Upper lobe of right lung (tissue), 1 donor: ENCODE results near the gene PLCB4. TPM values are rescaled to one million over a fixed set of nuclear protein-coding genes. Genes with fewer than 3 reads are reported as not detected.

Source experiments
- ATAC-seq: fragments of 200-7000 bp; cut with Tn5 transposase; one replicate; pipeline ENCODE4 v1.9.1; 2020; ENCODE audit warnings: mild to moderate bottlenecking, moderate library complexity
- DNase-seq: peaks from one replicate; pipeline ENCODE4 v3.0.0-alpha.2; 2020
- H3K27ac ChIP-seq: fragments of 200-600 bp; one replicate; pipeline ENCODE4 v1.8.0; 2022
- H3K27me3 ChIP-seq: fragments of 200-600 bp; one replicate; pipeline ENCODE4 v1.8.0; 2022; ENCODE audit warnings: mild to moderate bottlenecking
- H3K36me3 ChIP-seq: fragments of 200-600 bp; one replicate; pipeline ENCODE4 v1.8.0; 2022
- H3K4me1 ChIP-seq: fragments of 200-600 bp; one replicate; pipeline ENCODE4 v1.8.0; 2022
- H3K4me3 ChIP-seq: fragments of 200-600 bp; one replicate; pipeline ENCODE4 v1.8.0; 2022; ENCODE audit warnings: mild to moderate bottlenecking
- H3K9me3 ChIP-seq: fragments of 200-600 bp; one replicate; pipeline ENCODE4 v1.8.0; 2022
- intact Hi-C: fragments of 100-400 bp; cut with DNase I; formaldehyde crosslinking; loops from one replicate; pipeline ENCODE4 v1.11.0; 2022
- total RNA-seq: library from RNA; stranded (reverse); fragmentation: NEBNext Ultra II Directional; extraction: Animal tissue kit (Norgen Biotek cat#: 25700); gene quantifications from one replicate; pipeline ENCODE4 v1.2.1, GENCODE V29; 2021
- TF ChIP-seq, protein P1 (sequence below): fragments of 200-600 bp; IDR thresholded peaks from one replicate; pipeline ENCODE4 v1.8.0; 2022; ENCODE audit warnings: antibody characterized with exemption
- donor health status: DM: no; HTN: yes; CAD: no; lungs with severe emphysema.

Gene PLCB4
- total RNA-seq, 1 donor from 2014 or later: 7.9 TPM

DNA sequence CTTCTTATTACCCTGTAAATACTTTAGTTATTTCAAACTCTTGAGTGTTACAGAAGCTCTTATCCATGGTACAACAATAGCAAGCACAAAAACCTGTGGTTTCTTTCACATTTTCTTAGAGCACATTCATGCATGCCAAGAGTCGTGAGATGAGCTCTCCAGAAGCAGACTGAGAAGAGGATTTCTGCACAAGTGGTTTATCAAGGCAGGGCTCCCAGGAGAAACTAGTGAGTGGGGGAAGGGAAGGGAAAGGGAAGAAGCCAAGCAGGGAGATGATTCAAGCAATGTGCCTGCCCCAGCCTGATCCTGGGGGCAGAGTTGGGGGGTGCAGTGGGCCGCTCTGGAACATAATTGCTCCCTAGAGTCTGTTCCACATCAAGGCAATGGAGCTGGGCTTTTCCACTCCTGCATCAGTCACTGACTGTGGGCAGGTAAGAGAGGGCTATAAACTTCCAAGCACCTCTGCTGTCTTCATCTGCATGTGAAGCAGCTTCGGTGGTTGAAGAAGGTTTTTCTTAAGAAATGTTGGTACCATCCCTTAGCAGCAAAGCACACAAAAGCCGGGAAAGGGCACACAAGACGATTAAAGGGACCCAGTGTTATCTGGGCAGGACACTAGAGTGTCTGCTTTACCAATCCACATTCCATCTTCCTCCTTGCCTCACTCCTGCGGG is 152.1 kb downstream of the PLCB4 start:
- intact Hi-C loops: no loop called here
- ATAC-seq: no peak

DNA sequence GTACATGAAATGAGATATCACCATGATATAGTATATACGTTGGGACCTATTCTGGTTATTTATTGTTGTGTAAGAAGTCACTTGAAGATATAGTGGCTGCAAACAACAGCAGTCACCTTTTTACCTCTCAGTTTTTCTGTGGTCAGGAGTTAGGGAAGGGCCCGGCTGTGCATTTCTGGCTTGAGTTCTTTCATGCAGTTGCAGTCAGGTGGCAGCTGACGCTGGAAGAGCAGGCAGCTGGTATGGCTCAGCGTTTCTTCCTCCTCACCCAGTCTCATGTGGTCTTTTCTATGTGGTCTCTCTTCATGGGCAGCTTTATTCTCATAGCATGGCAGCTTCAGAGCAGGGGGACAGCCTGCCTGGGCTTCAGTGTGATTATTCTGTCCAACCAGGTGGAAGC is 154.4 kb downstream of the PLCB4 start:
- H3K9me3 ChIP-seq: no peaks in the 10 kb centered on the region
- H3K4me3 ChIP-seq: no peak overlapping the region
- no peak for DNase-seq
- no peaks in the 10 kb centered on the region for H3K36me3 ChIP-seq
- TF ChIP-seq, protein P1, sequence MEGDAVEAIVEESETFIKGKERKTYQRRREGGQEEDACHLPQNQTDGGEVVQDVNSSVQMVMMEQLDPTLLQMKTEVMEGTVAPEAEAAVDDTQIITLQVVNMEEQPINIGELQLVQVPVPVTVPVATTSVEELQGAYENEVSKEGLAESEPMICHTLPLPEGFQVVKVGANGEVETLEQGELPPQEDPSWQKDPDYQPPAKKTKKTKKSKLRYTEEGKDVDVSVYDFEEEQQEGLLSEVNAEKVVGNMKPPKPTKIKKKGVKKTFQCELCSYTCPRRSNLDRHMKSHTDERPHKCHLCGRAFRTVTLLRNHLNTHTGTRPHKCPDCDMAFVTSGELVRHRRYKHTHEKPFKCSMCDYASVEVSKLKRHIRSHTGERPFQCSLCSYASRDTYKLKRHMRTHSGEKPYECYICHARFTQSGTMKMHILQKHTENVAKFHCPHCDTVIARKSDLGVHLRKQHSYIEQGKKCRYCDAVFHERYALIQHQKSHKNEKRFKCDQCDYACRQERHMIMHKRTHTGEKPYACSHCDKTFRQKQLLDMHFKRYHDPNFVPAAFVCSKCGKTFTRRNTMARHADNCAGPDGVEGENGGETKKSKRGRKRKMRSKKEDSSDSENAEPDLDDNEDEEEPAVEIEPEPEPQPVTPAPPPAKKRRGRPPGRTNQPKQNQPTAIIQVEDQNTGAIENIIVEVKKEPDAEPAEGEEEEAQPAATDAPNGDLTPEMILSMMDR: no peak
- H3K27me3 ChIP-seq: no peaks in the 10 kb centered on the region
- intact Hi-C loops: no loop called here
- no peaks in the 10 kb centered on the region for H3K4me1 ChIP-seq
- no peak for ATAC-seq
- H3K27ac ChIP-seq: no peak overlapping the region

More for the DNA sequence above, 152.1 kb downstream of the PLCB4 start:
- Histone ChIP-seq H3K4me3 (no peak overlapping the region), H3K27me3 (no peaks in the 10 kb centered on the region), H3K4me1 (no peaks in the 10 kb centered on the region), H3K27ac (no peak overlapping the region), H3K36me3 (no peaks in the 10 kb centered on the region), H3K9me3 (no peaks in the 10 kb centered on the region)
- TF ChIP-seq, protein P1: no peak
- DNase-seq: no peak

DNA sequence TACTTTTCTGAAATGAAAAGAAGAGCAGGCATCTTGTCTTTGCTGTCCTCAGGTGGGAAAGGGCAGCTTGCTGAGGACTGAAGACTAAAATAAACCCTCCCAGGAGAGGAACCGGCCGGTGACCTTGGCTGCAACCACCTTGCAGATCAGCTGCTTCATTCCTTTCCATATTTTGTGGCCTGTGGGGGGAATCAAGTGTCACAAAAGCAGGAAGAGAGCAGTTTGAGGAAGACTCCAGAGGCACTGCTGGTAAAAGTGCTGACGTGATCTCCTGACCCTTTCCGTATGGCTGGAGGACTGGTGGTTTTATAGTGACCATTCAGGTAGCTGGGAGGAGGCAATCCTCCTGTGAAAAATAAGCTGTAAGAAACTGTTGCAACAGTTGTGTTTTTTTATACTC is 157.0 kb downstream of the PLCB4 start:
- intact Hi-C loops: no loop called here
- DNase-seq: no peak
- H3K4me3 ChIP-seq: no peak overlapping the region

DNA sequence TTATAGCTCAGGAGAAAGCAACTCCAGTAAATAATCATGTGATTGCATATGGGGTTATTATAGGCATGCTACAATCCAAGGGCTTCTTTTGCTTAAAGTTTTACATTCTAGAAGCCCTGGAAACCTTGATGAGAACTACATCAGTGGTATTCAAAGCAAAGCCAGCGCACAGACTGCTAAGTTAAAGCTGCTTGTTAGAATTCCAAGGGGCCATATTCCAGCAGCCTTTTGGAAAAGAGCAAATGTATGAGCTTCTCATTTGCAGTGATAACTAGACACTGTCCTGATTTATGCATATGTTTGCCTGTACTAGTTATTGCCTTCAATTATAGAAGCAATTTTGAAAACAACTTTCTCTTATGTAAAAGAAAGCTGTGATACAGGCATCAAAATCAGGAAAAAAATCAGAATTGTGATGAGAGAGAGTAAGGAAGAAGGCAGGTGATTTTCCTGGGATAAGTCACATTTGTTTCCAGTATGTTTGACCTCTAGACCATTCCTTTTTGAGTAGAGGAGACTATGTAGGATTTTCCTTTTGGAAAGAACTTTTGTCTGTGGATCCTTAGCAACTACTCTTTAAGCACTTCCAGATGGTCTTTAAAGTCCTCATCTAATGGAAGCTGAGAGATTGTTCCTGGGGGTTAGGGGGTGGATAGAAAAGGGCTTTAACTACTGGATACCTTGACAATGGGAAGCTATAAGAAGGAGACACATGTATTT is 159.2 kb downstream of the PLCB4 start:
- Histone ChIP-seq H3K36me3 (no peaks in the 10 kb centered on the region), H3K27me3 (no peaks in the 10 kb centered on the region), H3K4me1 (peaks cover 4% of the 10 kb centered on the region), H3K9me3 (no peaks in the 10 kb centered on the region), H3K27ac (no peak overlapping the region), H3K4me3 (no peak overlapping the region)
- DNase-seq (no peak), ATAC-seq (no peak)
- TF ChIP-seq, protein P1: no peak
- intact Hi-C loops: no loop called here

More for the DNA sequence above, 157.0 kb downstream of the PLCB4 start:
- Histone ChIP-seq H3K36me3 (no peaks in the 10 kb centered on the region), H3K27me3 (no peaks in the 10 kb centered on the region), H3K27ac (no peak overlapping the region), H3K4me1 (no peaks in the 10 kb centered on the region), H3K9me3 (no peaks in the 10 kb centered on the region)
- TF ChIP-seq, protein P1: no peak
- ATAC-seq: no peak

DNA sequence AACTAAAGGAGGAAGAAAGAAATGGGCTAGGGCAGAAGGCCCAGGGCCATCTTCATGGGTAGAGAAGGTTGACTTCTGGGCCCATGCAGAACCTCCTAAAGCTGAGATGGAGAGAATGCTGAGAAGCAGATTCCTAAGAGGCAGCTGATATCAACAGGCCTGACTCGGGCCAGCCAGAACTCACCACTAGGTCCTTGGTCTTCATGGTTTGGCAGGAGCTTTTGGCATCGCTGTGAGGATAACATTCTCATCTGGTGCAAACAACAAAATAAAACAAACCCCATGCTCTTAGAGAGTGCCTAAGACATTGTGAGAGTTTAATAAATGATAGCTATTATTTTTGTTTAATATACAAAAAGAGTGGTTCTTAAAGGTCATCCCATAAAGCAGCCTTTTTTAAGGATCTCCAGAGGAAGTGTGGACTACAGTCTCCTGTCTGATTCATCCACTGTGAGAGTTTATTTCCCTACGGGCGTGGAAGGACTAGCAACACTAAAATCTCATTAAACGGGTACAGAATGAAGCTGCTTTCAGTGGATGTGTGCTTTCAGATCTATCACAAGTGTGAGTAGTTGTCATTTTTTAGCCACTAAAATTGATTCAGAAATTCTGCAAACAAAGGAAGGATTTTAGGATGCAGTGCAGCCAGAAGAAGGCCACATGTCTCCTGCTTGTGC is 160.0 kb downstream of the PLCB4 start:
- Histone ChIP-seq H3K27ac (no peak overlapping the region), H3K4me1 (peaks cover 5% of the 10 kb centered on the region), H3K36me3 (no peaks in the 10 kb centered on the region), H3K27me3 (no peaks in the 10 kb centered on the region), H3K4me3 (no peak overlapping the region), H3K9me3 (no peaks in the 10 kb centered on the region)
- intact Hi-C loops: no loop called here
- TF ChIP-seq, protein P1: no peak
- no peak for ATAC-seq
- no peak for DNase-seq
